ENCODE results near the gene CADPS. TPM values are rescaled to one million over a fixed set of nuclear protein-coding genes. Genes with fewer than 3 reads are reported as not detected.
"Not testable (repeated sequence)": the region's sequence is repeated elsewhere in the genome, so short reads cannot be mapped to it uniquely, and the experiment has no call there.

Gene CADPS
- total RNA-seq, 1 donor from 2014 or later = 270 TPM

DNA sequence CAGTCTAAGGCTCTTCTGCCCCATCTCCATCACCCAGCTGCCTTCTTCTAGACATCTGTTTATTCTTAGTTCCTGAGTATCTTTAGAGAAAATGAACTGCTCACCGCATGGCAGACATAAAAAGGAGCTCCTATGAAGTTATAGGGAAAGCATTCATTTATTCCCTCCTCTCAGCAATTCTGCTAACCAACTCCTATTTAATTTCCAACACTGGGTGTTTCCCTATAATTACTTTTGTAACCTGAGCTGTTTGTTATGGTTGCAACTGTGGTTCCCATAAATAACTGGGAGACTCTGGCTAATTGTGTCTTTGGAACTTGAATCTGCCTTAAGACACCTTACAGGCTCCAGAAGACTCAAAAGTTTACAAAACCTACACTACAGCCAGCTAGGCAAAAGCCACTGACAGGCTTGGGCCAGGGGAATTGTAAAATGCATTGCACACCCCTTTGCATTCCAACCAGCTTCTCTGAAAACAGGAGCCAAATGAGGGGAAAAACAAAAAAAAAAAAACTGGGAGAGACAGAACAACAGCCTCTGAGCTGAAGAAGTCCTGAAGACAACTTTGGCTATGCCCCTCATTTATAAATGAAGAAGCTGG is 270.4 kb downstream of the CADPS start:
- no peak for DNase-seq (ENCODE audit: low spot score in 2 of 2)
- FAIRE-seq = no peak

DNA sequence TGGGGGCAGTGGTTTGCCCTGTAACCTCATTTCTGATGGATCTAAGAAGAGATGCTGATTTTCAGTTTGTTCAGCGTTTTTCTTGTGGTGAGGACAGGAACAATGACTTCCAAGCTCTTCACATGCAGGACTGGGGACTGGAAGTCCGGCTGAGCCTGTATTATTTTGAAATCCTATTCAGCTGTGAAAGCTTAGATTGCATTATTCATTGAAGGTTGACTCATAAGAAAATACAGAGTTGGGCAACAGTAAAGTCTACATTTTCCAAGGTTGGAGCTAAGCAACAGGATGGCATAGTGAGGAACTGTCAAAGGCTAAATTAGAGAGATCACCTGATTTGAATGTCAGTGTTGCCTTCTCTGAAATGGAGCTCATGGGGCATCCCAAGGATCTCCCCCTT is 270.9 kb downstream of the CADPS start:
- FAIRE-seq (no peak), DNase-seq (ENCODE audit: low spot score in 2 of 2) (no peak)

DNA sequence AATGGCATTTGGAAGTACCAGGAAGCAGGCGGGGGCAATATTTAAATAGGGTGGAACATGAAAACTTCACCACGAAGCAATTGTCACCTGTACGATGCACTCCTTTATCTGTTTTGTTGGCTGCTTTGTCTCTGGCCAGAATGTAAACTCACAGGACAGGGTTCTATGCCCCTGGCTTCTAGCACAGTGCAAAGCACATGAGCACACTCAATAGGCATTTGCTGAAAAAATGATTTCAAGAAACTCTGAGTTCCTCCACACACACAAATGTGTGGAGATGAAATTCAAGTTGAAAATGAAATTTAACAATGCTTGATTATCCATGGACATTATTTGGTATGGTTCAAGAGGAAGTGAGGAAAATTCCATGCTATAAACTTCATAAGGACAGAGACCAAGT is 272.2 kb downstream of the CADPS start:
- FAIRE-seq (no peak), DNase-seq (ENCODE audit: low spot score in 2 of 2) (no peak)

- DNase-seq (ENCODE audit: low spot score in 2 of 2) (no peak), FAIRE-seq (no peak)
Observed at GRCh38 chr3:62602129-62602770, 273.0 kb downstream of the CADPS start.

- FAIRE-seq (no peak), DNase-seq (ENCODE audit: low spot score in 2 of 2) (no peak)
Observed at GRCh38 chr3:62601238-62602070, 273.8 kb downstream of the CADPS start.

- FAIRE-seq (no peak), DNase-seq (ENCODE audit: low spot score in 2 of 2) (no peak)
Observed at GRCh38 chr3:62600033-62600432, 275.2 kb downstream of the CADPS start.

DNA sequence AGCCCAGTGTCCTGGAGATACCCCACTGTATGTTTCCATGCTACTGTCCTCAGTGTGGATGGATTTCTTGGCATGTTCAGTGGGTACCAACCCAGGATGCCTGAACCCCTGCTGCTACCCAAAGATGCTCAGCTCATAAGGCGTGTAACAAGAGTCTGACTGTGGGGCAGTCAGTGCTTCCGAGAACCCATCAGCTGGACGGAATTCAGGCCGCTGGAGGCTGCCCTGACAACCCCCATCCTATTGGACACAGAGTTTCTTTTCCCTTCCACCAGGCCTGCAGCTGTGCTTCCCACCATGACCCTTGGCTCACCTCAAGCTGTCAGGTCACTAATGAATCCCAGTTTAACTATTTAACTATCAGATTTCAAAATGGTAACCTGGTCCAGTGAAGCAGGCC is 277.7 kb downstream of the CADPS start:
- FAIRE-seq = no peak

DNA sequence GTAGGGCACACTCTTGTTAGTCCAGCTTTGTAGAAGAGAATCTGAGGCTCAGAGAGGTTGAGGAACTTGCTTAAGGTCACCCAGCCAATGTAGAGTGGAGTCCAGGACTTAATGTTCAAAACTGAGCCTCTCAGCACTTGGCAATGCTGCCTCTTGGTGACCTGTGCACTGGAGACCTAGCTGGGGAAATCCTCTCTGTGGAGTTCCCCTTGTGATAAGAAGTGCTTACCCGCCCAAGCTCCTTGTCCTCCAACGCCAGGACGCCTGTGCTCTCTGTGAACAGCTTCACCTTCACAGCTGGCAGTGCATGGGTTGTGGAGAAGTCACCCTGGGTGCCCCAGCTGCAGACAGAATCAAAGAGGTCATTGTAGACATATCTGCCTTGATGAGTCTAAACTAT is 282.8 kb downstream of the CADPS start:
- DNase-seq (ENCODE audit: low spot score in 2 of 2) = no peak
- no peak for FAIRE-seq

More for the DNA sequence above, 277.7 kb downstream of the CADPS start:
- no peak for DNase-seq (ENCODE audit: low spot score in 2 of 2)

DNA sequence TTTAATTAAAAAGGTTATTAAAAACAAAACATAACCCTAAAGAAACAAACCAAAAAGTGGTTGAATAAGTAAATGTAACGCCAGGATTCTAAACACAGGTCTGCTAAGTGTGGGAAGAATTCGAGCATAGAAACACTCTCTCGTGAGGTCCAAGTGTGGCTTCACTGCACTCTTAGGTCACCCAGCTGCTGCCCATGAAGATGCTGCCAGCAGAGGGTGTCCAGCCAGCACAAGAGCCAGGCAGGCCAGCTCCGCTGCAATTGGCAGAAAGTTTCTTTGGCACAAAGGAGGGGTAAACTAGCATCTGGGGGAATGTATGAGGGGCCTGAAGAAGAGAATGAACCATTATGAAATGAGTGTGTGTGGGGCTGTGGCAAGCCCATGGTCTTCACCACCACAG is 286.1 kb downstream of the CADPS start:
- DNase-seq (ENCODE audit: low spot score in 2 of 2) (no peak), FAIRE-seq (no peak)

DNA sequence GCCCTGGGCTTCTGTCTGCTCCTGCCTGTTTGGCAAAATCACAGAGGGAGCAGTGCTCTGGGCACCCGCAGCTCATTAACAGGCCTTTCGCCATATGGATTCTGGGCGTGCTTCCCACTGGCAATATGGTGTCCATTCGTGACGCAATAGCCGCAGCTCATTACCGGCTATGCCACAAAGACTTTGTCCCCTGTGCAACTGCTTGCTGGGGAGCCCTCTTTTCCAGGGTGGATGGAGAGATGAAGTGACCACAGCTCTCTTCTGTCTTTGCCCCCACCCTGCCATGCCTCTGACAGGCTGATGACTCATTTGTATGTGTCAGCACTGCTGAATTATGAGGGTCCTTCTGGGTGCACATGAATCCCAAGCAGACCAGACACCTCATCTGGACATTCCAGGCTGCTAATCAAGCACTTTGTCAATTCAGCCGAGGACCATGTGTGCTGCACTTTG is 287.6 kb downstream of the CADPS start:
- FAIRE-seq = no peak
- no peak for DNase-seq (ENCODE audit: low spot score in 2 of 2)

DNA sequence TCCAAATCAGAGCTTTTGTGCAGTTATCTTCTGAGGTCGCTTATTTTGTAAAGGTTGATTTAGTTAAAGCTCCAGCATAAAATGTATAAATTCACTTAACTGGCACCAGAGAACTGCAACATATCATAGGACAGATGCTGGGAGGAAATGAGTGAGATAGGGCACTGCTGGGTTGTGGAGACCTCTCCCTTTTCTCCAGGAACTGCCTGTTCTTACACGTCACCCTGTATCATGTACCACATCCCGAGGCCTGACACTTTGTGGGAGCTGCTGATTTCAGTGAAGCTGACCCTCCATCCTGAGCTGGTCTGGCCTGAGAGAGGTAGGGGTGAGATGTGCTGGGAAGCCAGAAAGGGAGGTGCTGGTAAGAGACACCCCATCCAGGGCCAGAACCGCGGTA is 288.0 kb downstream of the CADPS start:
- no peak for FAIRE-seq
- DNase-seq (ENCODE audit: low spot score in 2 of 2) = no peak

DNA sequence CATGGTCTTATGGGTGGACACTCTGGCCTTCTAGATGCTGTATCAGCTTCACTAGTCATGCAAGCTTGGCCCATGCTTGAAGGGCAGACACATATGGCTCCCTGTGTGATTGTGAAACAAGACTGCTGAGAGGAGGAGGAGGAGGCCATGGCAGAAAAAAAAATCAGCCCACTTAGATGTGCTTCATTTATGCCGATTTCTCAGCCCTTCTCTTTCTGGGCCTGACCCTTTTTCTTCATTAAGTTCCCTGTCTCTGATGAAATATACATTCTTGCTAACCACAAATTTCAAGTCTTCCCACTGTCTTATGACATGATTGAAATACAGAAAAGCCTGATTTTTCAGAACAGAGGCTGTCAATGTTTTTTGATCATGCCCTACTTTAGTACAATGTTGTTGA is 288.9 kb downstream of the CADPS start:
- DNase-seq (ENCODE audit: low spot score in 2 of 2) (no peak), FAIRE-seq (no peak)

DNA sequence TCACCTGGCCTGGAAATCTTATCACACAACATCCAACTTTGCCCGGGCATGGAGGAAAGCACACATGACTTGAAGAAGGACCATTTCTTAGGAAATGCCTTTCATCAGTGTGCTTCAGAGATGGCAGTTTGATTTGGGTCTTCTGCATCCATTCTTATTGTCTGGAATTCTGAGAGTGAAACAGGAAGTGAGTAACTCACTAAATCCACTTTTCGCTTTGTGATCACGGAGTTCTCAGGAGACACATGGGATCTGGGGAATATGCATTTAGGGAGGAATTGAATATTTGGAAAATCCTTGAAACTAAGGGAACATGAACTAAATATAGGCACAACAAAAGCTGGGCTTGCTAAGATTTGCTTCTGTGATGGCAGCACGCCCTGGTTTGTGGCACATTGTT is 289.4 kb downstream of the CADPS start:
- DNase-seq (ENCODE audit: low spot score in 2 of 2) (no peak), FAIRE-seq (no peak)

- FAIRE-seq (no peak), DNase-seq (ENCODE audit: low spot score in 2 of 2) (no peak)
Observed at GRCh38 chr3:62584636-62585035, 290.6 kb downstream of the CADPS start.

- no peak for FAIRE-seq
- no peak for DNase-seq (ENCODE audit: low spot score in 2 of 2)
Observed at GRCh38 chr3:62582495-62583172, 292.6 kb downstream of the CADPS start.

GRCh38 chr3:62580485-62580884 is 294.7 kb downstream of the CADPS start:
- FAIRE-seq; DNase-seq (ENCODE audit: low spot score in 2 of 2): not testable (repeated sequence)

- DNase-seq (ENCODE audit: low spot score in 2 of 2) = no peak
- no peak for FAIRE-seq
Observed at GRCh38 chr3:62577153-62577552, 298.1 kb downstream of the CADPS start.

- no peak for DNase-seq (ENCODE audit: low spot score in 2 of 2)
- no peak for FAIRE-seq
Observed at GRCh38 chr3:62574266-62574898, 300.8 kb downstream of the CADPS start.

- DNase-seq (ENCODE audit: low spot score in 2 of 2) = no peak
Observed at GRCh38 chr3:62571916-62572315, 303.3 kb downstream of the CADPS start.

GRCh38 chr3:62570888-62571287 is 304.3 kb downstream of the CADPS start:
- no peak for DNase-seq (ENCODE audit: low spot score in 2 of 2)
- no peak for FAIRE-seq

More at GRCh38 chr3:62571916-62572315, 303.3 kb downstream of the CADPS start:
- FAIRE-seq = no peak
